Measurements from ENCODE around the gene SHISAL1.
"Not testable (repeated sequence)": the region's sequence is repeated elsewhere in the genome, so short reads cannot be mapped to it uniquely, and the experiment has no call there.

Gene SHISAL1

DNA sequence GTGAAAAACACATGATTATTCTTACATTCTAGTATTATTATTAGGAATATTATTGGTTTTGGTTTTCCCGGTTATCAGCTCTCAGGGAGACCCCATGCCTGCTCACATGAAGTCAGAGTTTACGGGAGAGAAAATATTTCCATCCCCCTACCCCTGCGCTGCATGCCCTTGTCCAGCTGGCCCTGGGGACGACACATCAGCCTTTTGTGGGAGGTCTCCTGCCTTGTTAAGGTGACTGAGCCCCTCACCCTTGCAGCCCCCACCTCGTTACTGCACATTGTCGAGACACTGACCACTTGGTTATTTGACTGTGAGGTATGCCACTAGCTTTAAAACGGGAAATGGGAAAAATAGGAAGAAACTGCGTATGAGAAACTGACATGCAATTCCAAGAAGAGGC lies 69.0 kb downstream of the SHISAL1 start:
- Histone ChIP-seq H3K4me1 (ENCODE audit: insufficient read depth, poor library complexity, severe bottlenecking) (no peaks in the 10 kb centered on the region), H3K9me3 (ENCODE audit: severe bottlenecking) (no peaks in the 10 kb centered on the region), H3K36me3 (ENCODE audit: low read depth) (no peaks in the 10 kb centered on the region), H3K27ac (ENCODE audit: poor library complexity, severe bottlenecking) (no peak overlapping the region), H3K4me3 (ENCODE audit: severe bottlenecking) (no peak overlapping the region), H3K27me3 (ENCODE audit: insufficient read depth, poor library complexity, severe bottlenecking) (peaks cover 9% of the 10 kb centered on the region)
- TF ChIP-seq, protein P1, sequence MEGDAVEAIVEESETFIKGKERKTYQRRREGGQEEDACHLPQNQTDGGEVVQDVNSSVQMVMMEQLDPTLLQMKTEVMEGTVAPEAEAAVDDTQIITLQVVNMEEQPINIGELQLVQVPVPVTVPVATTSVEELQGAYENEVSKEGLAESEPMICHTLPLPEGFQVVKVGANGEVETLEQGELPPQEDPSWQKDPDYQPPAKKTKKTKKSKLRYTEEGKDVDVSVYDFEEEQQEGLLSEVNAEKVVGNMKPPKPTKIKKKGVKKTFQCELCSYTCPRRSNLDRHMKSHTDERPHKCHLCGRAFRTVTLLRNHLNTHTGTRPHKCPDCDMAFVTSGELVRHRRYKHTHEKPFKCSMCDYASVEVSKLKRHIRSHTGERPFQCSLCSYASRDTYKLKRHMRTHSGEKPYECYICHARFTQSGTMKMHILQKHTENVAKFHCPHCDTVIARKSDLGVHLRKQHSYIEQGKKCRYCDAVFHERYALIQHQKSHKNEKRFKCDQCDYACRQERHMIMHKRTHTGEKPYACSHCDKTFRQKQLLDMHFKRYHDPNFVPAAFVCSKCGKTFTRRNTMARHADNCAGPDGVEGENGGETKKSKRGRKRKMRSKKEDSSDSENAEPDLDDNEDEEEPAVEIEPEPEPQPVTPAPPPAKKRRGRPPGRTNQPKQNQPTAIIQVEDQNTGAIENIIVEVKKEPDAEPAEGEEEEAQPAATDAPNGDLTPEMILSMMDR (IDR thresholded peaks at IDR 0.05; ENCODE audit: poor library complexity, severe bottlenecking), result no peak
- ATAC-seq (ENCODE audit: low read depth), result no peak
- DNase-seq (ENCODE audit: low spot score), result no peak

DNA sequence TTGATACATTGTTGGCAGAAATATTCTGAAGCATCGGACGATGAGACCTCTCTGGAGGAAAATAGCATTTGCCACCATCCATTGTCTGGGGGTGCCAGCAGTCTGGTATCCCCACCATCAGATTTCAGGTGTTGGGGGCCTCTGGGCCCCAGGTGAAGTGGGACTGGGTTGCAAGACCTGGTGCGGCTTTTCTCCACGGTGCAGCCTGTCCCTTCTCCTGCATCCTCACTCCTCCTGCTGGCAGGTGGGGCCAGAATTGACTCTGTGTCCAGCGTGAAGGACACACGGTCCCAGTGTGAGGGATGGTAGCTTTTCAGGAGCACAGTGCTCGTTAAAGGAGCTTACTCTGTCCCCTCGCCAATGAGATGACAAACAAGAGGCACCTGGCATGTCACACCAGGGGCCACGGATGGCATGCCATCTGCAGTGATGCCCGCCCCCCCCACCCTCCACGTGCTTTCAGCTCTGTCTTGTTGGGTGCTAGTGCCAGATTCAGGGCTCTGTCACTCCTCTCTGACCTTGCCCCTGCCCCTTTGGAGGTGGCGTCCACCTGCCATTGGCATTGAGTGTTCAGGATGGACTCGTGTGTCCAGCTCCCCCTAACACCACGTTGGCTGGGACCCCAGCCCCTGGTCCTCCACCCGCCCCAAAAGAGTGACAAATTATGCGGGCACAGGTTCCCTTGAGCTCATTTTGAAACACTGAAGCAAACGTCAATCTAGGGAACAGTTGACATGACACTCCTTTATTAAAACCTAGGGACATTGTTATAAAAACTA lies 69.6 kb downstream of the SHISAL1 start:
- ATAC-seq (ENCODE audit: low read depth) (no peak), DNase-seq (ENCODE audit: low spot score) (no peak)
- Histone ChIP-seq H3K36me3 (ENCODE audit: low read depth) (no peaks in the 10 kb centered on the region), H3K27ac (ENCODE audit: poor library complexity, severe bottlenecking) (no peak overlapping the region), H3K4me3 (ENCODE audit: severe bottlenecking) (no peak overlapping the region), H3K9me3 (ENCODE audit: severe bottlenecking) (no peaks in the 10 kb centered on the region), H3K4me1 (ENCODE audit: insufficient read depth, poor library complexity, severe bottlenecking) (no peaks in the 10 kb centered on the region), H3K27me3 (ENCODE audit: insufficient read depth, poor library complexity, severe bottlenecking) (peaks cover 9% of the 10 kb centered on the region)
- TF ChIP-seq, protein P1 (IDR thresholded peaks at IDR 0.05; ENCODE audit: poor library complexity, severe bottlenecking), result no peak

DNA sequence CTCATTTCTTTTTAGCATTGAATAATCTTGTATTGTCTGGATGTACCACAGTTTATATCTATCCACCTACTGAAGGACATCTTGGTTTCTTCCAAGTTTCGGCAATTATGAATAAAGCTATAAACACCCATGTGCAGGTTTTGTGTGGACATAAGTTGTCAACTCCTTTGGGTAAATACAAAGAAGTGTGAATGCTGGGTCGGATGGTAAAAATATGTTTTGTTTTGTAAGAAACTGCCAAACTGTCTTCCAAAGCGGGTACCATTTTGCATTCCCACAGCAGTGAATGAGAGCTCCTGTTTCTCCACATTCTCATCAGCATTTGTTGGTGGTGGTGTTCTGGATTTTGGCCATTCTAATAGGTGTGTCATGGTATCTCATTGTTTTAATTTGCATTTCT lies 71.6 kb downstream of the SHISAL1 start:
- H3K4me3 ChIP-seq (ENCODE audit: severe bottlenecking); ATAC-seq (ENCODE audit: low read depth); H3K36me3 ChIP-seq (ENCODE audit: low read depth); H3K9me3 ChIP-seq (ENCODE audit: severe bottlenecking); H3K27me3 ChIP-seq (ENCODE audit: insufficient read depth, poor library complexity, severe bottlenecking); H3K27ac ChIP-seq (ENCODE audit: poor library complexity, severe bottlenecking); H3K4me1 ChIP-seq (ENCODE audit: insufficient read depth, poor library complexity, severe bottlenecking); DNase-seq (ENCODE audit: low spot score): not testable (repeated sequence)

- ATAC-seq (ENCODE audit: low read depth) (no peak), DNase-seq (ENCODE audit: low spot score) (no peak)
- no peaks in the 10 kb centered on the region for H3K36me3 ChIP-seq (ENCODE audit: low read depth)
- H3K4me3 ChIP-seq (ENCODE audit: severe bottlenecking), result no peak overlapping the region
- H3K9me3 ChIP-seq (ENCODE audit: severe bottlenecking), result no peaks in the 10 kb centered on the region
- peaks cover 9% of the 10 kb centered on the region for H3K27me3 ChIP-seq (ENCODE audit: insufficient read depth, poor library complexity, severe bottlenecking)
- H3K27ac ChIP-seq (ENCODE audit: poor library complexity, severe bottlenecking), result no peak overlapping the region
- TF ChIP-seq, protein P1 (IDR thresholded peaks at IDR 0.05; ENCODE audit: poor library complexity, severe bottlenecking), result no peak
- no peaks in the 10 kb centered on the region for H3K4me1 ChIP-seq (ENCODE audit: insufficient read depth, poor library complexity, severe bottlenecking)
These were observed 75.5 kb downstream of the SHISAL1 start for GRCh38 chr22:44237290-44237689.

DNA sequence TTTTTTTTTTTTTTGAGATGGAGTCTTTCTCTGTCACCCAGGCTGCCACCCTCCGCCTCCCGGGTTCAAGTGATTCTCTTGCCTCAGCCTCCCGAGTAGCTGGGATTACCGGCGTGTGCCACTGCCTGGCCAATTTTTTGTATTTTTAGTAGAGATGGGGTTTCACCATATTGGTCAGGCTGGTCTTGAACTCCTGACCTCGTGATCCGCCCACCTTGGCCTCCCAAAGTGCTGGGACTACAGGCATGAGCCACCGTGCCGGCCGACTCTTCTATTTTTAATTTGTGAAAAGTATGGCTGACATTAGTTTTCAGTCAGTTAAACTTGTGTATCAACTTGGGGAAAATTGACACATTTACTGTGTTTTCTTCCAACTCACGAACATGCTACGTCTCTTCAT lies 78.4 kb downstream of the SHISAL1 start:
- not testable (repeated sequence) for H3K27ac ChIP-seq (ENCODE audit: poor library complexity, severe bottlenecking); H3K9me3 ChIP-seq (ENCODE audit: severe bottlenecking); H3K4me1 ChIP-seq (ENCODE audit: insufficient read depth, poor library complexity, severe bottlenecking); H3K27me3 ChIP-seq (ENCODE audit: insufficient read depth, poor library complexity, severe bottlenecking); DNase-seq (ENCODE audit: low spot score); ATAC-seq (ENCODE audit: low read depth); H3K4me3 ChIP-seq (ENCODE audit: severe bottlenecking); H3K36me3 ChIP-seq (ENCODE audit: low read depth)

GRCh38 chr22:44231233-44231632 lies 81.5 kb downstream of the SHISAL1 start:
- no peaks in the 10 kb centered on the region for H3K27me3 ChIP-seq (ENCODE audit: insufficient read depth, poor library complexity, severe bottlenecking)
- H3K27ac ChIP-seq (ENCODE audit: poor library complexity, severe bottlenecking), result no peak overlapping the region
- H3K9me3 ChIP-seq (ENCODE audit: severe bottlenecking), result no peaks in the 10 kb centered on the region
- TF ChIP-seq, protein P1 (IDR thresholded peaks at IDR 0.05; ENCODE audit: poor library complexity, severe bottlenecking), result no peak
- H3K4me3 ChIP-seq (ENCODE audit: severe bottlenecking), result no peak overlapping the region
- no peak for ATAC-seq (ENCODE audit: low read depth)
- no peaks in the 10 kb centered on the region for H3K4me1 ChIP-seq (ENCODE audit: insufficient read depth, poor library complexity, severe bottlenecking)
- DNase-seq (ENCODE audit: low spot score), result no peak
- H3K36me3 ChIP-seq (ENCODE audit: low read depth), result no peaks in the 10 kb centered on the region
